Brain microvascular endothelial cell (primary cell): Measurements from ENCODE around the gene ASCC3.

Experiments
- DNase-seq: peaks from one replicate; pipeline ENCODE4 v3.0.0-alpha.2; 2020
- H3K27ac ChIP-seq: fragments of 250-450 bp; sonication (Bioruptor Pico); 2 replicates; pipeline ENCODE4 v1.5.1; 2020; ENCODE audit warnings: mild to moderate bottlenecking, moderate library complexity
- H3K27me3 ChIP-seq: fragments of 250-450 bp; sonication (Bioruptor Pico); replicated peaks from 2 replicates; pipeline ENCODE4 v1.5.1; 2020; ENCODE audit warnings: mild to moderate bottlenecking
- H3K36me3 ChIP-seq: fragments of 250-450 bp; sonication (Bioruptor Pico); replicated peaks from 2 replicates; pipeline ENCODE4 v1.5.1; 2020; ENCODE audit warnings: mild to moderate bottlenecking
- H3K4me3 ChIP-seq: 2 replicates; pipeline ENCODE4 v1.5.1; 2011; ENCODE audit warnings: low read depth, mild to moderate bottlenecking, control low read depth, low read length, moderate library complexity
- CTCF ChIP-seq: IDR thresholded peaks from 2 replicates; pipeline ENCODE4 v1.5.1; 2011; ENCODE audit warnings: low read depth, mild to moderate bottlenecking, moderate library complexity, low read length, control low read depth, inconsistent platforms; ENCODE audit errors: missing control alignments
- in situ Hi-C: cut with HindIII; loops from 2 replicates; pipeline ENCODE4 v1.10.0; 2017; ENCODE audit warnings: low sequenced_read_pairs, low pct_ligation_motif_present

Gene ASCC3

GRCh38 chr6:100574836-100575235 lies 306.3 kb downstream of the ASCC3 start:
- DNase-seq = no peak
- no peak for TF ChIP-seq CTCF
- Histone ChIP-seq H3K36me3 (peaks cover 2% of the 10 kb centered on the region), H3K27me3 (no peaks in the 10 kb centered on the region), H3K27ac (no peak overlapping the region), H3K4me3 (no peak overlapping the region)
- in situ Hi-C loops = no loop called here

- Histone ChIP-seq H3K27ac (no peak overlapping the region), H3K27me3 (no peaks in the 10 kb centered on the region), H3K4me3 (no peak overlapping the region), H3K36me3 (no peaks in the 10 kb centered on the region)
- DNase-seq = peak; percentile 50
- in situ Hi-C loops = no loop called here
- peak; percentile 59 for TF ChIP-seq CTCF
Observed at GRCh38 chr6:100573166-100573565, 308.0 kb downstream of the ASCC3 start.

- no peak overlapping the region for H3K27ac ChIP-seq
- TF ChIP-seq CTCF = no peak
- H3K4me3 ChIP-seq = no peak overlapping the region
- DNase-seq = peak; percentile 18
- in situ Hi-C loops = no loop called here
- no peaks in the 10 kb centered on the region for H3K27me3 ChIP-seq
- no peaks in the 10 kb centered on the region for H3K36me3 ChIP-seq
Observed at GRCh38 chr6:100568255-100568654, 312.9 kb downstream of the ASCC3 start.

- in situ Hi-C loops = no loop called here
Observed at GRCh38 chr6:100566563-100566962, 314.6 kb downstream of the ASCC3 start.

GRCh38 chr6:100565439-100566104 lies 315.6 kb downstream of the ASCC3 start:
- no peak overlapping the region for H3K27ac ChIP-seq
- no peak for TF ChIP-seq CTCF
- in situ Hi-C loops = no loop called here
- no peaks in the 10 kb centered on the region for H3K27me3 ChIP-seq
- DNase-seq = no peak
- no peak overlapping the region for H3K4me3 ChIP-seq
- H3K36me3 ChIP-seq = no peaks in the 10 kb centered on the region

More at GRCh38 chr6:100566563-100566962, 314.6 kb downstream of the ASCC3 start:
- no peak overlapping the region for H3K4me3 ChIP-seq
- no peak for DNase-seq
- no peaks in the 10 kb centered on the region for H3K27me3 ChIP-seq
- no peaks in the 10 kb centered on the region for H3K36me3 ChIP-seq
- no peak for TF ChIP-seq CTCF
- no peak overlapping the region for H3K27ac ChIP-seq

- DNase-seq = no peak
- Histone ChIP-seq H3K27ac (no peak overlapping the region), H3K27me3 (no peaks in the 10 kb centered on the region), H3K36me3 (no peaks in the 10 kb centered on the region), H3K4me3 (no peak overlapping the region)
- in situ Hi-C loops = no loop called here
- TF ChIP-seq CTCF = no peak
Observed at GRCh38 chr6:100559859-100560258, 321.3 kb downstream of the ASCC3 start.
